ENCODE data around the gene RPN2. TPM values are rescaled to one million over a fixed set of nuclear protein-coding genes. Genes with fewer than 3 reads are reported as not detected.

Gene RPN2
- polyA plus RNA-seq, 3 donors = 322 to 332 (median 332) TPM

DNA sequence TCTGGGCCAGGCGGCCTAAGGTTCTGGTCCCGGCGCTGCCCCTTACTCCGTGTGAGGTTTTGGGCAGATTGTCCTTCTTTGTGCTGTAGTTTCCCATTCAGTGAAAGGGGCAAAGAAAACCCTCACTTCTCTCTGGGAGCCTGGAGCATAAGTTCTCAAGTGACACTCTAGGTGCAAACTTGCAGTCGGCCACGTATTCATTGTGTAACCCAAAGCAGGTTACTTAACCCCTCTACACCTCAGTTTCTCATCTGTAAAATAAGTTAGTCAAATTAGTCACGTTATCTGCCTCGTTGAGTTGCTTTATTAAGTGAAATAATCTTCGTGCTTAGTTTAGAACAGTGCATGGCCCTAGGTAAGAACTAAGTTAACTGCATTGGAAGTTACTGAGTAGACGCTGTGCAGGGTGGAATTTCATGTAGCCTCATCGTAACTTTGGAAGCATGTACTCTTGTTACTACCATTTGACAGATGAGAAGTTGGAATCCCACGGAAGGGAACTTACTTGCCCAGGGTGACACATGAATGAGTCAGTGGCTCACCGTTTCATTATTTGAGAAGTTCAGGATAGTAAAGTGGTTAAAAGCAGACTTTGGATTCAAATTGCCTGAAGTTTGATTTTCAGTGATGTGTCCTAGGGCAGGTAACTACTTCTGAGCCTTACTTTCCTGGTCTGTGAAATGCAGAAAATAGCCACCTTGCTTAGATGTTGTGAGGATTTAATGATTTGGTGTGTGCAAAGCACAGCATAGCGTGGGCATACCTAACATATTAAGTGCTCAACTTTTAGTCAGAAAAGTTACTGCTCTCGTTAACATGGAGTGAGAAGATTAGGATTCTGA, 774 bp downstream of the RPN2 start:
- no peak for DNase-seq (ENCODE audit: low read depth in 3 of 3, low spot score in 2 of 3)

DNA sequence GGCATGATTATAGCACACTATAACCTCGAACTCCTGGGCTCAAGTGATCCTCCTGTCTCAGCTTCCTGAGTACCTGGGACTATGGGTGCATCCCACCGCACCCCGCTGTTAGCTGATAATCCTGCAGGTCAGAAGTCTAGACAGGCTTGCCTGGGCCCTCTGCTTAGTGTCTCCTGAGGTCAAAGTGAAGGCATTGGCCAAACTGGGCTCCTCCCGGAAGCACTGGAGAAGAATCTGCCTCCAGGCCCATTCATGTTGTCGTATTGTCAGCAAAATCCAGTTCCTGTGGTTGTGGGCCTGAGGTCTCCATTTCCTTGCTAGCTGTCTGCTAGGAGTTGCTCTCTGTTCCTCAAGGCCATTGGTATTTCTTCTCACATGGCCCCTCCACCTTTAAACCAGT, 6.6 kb downstream of the RPN2 start:
- no peak for DNase-seq (ENCODE audit: low read depth in 3 of 3, low spot score in 2 of 3)

DNA sequence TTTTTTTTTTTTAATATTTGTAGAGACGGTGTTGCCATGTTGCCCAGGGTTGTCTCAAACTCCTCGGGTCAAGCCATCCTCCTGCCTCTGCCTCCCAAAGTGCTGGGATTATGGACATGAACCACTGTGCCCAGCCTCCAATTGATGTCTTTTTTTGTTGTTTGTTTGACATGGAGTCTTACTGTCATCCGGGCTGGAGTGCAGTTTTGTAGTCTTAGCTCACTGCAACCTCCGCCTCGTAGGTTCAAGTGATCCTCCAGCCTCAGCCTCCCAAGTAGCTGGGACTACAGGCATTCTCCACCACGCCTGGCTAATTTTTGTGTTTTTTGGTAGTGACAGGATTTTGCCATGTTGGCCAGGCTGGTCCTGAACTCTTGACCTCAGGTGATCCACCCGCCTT, 9.7 kb downstream of the RPN2 start:
- no peak for DNase-seq (ENCODE audit: low read depth in 3 of 3, low spot score in 2 of 3)

DNA sequence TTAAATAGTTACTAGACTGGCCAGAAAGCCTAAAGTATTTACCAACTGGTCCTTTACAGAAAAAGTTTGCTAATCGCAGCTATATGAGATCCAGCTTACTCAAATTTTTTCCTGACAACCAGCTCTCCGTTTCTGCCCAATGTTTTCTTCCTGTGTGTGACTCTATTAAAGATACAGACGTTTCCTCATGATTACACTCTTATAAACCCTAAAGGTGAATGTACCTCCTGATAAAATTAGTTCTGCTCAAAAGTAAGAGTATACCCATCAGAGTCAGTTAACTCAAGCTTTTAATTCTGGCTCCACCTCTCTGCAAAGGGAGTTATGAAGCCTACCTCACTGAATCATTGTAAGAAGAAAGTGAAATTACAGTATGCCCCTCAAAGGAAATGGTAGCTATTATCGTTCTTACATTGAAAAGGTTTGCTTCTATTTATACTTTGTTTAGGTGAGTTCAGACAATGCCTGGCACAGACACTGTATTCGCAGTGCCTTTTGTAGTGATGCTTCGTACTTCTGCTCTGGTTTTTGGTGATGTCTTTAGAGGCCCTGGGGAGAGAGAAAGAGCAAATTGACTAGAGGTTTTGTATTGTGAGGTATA, 10.4 kb downstream of the RPN2 start:
- no peak for DNase-seq (ENCODE audit: low read depth in 3 of 3, low spot score in 2 of 3)

DNA sequence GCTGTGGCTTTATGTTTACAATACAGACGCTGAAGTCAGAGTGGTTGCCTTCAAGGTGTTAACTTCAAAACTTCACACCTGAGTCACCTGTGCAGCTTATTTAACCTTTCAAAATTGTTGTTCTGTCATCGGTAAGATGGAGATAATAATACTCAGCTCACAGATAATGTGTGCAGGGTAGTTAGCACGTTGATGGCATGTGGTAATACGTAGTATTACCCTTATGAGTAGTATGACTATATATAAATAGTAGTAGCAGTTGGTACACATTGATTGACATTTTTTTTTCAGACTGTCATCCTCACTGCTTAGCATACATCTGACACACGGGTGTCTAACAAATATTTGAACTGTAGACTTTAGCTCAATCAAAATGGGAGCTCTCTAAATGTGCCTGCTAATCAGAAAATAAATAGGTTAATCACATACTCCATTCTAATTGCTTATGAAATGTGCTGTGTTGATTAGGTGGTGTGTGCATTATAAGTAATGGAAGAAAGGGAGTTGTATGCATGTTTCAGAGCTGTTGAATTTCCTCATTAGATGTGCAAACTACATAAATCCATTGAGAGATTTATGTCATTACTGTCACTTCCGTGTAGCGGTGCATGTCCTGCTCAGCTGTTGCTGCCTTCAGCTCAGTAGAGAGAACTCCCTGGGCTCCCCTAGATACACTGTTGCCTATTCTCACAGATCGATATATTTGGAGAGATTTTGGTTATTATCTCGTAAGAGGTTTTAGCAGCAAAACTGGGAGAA, 11.4 kb downstream of the RPN2 start:
- no peak for DNase-seq (ENCODE audit: low read depth in 3 of 3, low spot score in 2 of 3)

DNA sequence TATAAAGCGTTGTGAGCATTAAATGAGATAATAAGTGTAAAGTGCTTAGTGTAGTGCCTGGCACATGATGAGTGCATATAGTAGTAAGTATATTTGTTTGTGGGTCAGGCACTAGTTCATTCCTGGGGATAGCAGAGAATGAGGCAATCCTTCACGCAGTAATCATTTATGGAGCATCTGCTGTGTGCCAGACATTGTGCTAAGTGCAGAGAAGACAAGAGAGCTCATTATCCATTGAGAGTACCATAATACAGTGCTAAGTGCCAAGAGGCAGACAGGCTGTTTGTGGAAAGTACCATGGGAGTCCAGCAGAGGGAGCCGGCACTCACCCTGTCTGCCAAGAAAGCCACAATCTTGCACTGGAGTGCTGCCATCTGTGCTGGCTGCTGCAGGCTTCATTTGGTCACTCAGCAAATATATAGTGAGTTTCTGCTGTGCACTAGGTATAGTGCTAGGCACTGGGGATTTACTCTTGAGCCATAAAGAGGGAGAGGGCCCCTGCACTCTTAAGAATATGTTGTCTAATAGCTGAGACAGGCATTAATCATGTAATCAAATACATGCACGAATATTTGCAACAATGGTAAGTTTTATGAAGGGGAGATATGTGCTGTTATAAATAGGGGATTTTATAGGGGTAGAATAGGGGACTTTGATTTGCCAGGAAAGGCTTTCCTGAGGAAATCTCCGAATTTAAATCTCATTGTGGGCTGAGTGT, 13.2 kb downstream of the RPN2 start:
- peak in 1 of 3 donors; percentile 63 for DNase-seq (ENCODE audit: low read depth in 3 of 3, low spot score in 2 of 3)

DNA sequence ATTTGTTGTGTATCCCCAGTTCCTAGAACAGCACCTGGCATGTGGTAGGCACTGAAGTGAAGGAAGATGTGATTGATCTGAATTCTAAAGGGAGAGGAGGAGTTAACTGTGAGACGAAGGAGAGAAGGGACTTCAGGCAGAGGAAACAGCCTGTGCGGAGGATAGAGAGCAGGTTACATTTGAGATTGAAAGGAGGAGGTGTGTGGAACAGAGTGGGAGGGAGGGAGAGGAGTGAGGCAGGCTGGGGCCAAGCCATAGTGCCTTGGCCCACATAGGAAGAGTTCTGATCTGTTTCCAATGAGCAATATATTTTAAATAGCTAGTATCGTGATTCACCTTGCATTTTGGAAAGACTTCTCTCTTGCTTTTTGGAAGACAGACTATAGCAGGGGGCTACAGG, 14.1 kb downstream of the RPN2 start:
- DNase-seq (ENCODE audit: low read depth in 3 of 3, low spot score in 2 of 3) = no peak

DNA sequence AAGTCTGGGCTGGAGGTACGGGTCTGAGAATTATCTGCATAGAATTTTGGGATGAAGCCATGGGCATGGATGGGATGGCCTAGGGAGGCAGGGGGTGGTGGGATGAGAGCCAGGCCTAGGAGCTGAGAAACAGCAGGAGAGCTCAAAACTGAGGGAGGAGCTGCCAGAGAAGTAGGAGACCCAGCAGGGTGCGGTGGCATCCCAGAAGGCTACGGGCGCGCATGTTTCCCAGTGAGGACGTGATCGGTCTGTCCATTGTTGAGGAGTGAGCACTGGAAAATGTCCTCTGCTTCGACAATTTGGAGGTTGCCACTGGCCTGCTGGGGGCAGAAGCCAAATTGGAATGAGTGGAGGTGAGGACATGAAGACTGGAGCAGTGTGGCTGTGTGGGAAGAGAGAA, 14.7 kb downstream of the RPN2 start:
- DNase-seq (ENCODE audit: low read depth in 3 of 3, low spot score in 2 of 3) = no peak

DNA sequence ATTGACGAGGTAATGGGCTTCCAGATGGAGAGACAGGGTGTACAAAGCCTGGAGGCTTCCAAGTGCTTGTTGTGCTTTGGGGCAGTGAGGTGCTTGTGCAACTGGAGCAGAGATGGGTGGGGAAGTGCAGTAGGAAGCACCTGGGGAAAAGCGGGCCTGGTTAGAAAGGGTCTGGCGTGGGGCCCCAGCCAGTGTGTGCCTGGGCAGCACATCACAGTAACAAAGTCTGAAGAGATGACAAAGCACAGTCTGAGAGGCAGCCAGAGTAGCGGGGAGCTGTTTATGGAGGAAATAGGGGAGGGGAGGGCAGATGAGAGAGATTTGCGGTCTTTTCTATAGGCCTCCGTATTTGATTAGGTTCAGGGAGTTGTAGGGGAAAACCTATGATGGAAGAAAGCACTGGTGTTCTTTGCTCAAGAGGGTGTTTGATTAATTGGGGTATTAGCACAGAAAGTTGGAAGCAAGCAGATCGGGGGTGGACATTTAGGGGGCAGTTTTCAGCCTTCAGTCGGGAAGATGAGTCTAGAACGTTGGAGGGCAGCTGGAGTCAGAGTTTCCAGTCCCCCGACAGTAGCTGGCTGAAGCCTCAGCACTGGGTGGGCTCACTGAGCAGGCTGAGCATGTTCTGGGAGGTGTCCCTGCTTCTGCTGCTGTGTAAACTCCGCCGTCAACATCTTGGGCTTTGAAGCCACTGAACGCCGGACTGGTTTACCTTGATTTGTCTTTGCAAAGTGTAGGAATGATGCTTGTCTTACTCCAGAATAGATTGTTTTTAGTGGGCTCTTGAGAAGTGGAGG, 15.7 kb downstream of the RPN2 start:
- DNase-seq (ENCODE audit: low read depth in 3 of 3, low spot score in 2 of 3) = no peak

DNA sequence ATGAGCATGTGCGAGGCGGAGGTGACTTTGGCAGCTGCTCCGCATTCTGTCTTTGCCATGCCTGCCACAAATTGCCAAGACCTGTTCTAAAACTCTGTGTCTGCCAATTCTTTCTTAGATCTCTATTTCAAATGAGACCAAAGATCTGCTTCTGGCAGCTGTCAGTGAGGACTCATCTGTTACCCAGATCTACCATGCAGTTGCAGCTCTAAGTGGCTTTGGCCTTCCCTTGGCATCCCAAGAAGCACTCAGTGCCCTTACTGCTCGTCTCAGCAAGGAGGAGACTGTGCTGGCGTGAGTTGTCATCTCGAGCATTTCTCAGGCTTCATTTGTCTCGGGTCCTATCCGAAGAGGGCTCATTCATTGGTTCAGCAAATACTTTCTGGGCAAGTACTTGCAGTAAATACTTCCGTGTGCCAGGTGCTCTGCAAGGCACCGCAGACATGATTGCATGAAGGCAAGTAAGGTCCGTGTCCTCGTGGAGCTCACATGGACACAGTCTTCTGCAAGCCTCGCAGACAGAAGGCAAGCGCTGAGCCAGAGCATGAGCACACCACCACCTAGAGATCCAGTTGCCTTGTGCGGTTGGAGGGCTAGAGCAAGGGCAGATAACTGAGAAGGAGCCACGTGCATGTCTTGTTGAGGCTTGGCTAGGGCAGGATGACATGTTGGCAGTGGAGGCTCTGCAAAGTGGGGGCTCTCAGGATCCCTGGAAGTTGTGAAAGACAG, 20.0 kb downstream of the RPN2 start:
- DNase-seq (ENCODE audit: low read depth in 3 of 3, low spot score in 2 of 3) = no peak

DNA sequence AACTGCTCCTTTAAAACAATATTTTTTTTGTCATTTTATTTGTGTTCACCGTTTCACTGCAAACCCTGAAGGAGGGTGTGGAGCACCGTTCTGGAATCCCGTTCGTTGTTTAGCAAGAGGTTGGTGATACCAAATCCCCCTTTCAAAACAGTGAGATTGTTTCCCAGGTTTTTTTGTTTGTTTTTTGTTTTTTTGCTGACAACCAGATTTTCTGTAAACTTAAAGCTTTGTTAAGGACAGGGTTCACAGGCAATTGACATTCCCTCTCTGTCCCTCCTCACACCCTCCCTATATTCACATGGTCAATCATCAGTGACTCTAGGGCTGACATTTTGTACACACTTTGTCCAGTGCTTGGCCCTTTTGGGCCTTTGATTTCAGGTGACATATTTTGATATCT, 21.2 kb downstream of the RPN2 start:
- no peak for DNase-seq (ENCODE audit: low read depth in 3 of 3, low spot score in 2 of 3)

DNA sequence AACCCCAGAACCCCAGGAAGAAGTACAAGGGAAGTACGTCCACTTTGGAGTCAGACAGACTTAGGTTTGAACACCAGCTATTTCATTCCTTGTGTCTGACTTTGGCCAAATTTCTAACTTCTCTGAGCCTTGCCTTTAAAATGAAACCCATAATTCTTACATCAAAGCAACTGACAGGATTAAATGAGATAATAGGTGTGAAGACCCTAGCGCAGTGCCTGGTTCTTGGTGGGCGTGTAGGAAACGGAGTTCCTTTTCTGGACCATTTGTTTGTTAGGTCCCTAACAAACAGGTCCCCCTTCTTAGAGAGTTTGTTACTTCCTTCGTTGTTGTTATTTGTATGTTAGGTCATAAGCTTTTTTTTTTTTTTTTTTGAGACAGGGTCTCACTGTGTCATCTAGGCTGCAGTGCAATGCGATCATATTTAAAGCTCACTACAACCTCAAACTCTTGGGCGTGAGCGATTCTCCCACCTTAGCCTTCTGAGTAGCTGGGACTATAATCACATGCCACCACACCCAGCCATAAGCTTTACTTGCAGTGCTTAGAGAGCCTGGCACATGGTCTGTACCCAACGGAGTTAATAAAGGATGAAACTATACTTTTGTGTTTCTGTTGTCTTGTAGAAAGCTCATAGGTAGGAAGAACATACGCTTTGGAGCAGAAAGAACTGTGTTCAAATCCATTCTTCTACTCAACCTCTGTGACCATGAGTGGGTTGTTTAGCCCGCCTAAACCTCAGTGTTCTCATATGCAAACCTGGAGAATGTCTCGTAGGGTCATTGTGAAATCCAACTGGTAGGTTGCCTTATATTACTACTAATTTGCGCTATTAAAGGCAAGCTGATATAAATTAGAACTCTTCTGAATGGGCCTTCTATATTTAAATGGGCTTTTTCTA, 22.0 kb downstream of the RPN2 start:
- DNase-seq (ENCODE audit: low read depth in 3 of 3, low spot score in 2 of 3) = no peak

DNA sequence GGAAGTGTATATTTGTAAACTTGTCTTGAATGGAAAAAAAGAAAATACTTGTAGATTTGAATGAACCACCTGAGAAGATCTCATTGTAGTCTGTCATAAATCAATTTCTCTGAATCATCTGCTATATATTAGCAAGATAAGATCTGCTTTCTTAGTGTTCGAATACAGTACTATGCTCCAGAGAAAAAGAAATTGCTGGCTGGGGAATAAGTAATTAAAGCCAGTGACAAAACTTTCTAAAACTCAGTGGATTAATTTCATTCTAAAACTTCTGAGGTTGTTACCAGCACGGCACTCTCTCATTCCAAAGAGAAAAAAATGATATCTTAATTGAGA, 22.7 kb downstream of the RPN2 start:
- no peak for DNase-seq (ENCODE audit: low read depth in 3 of 3, low spot score in 2 of 3)

DNA sequence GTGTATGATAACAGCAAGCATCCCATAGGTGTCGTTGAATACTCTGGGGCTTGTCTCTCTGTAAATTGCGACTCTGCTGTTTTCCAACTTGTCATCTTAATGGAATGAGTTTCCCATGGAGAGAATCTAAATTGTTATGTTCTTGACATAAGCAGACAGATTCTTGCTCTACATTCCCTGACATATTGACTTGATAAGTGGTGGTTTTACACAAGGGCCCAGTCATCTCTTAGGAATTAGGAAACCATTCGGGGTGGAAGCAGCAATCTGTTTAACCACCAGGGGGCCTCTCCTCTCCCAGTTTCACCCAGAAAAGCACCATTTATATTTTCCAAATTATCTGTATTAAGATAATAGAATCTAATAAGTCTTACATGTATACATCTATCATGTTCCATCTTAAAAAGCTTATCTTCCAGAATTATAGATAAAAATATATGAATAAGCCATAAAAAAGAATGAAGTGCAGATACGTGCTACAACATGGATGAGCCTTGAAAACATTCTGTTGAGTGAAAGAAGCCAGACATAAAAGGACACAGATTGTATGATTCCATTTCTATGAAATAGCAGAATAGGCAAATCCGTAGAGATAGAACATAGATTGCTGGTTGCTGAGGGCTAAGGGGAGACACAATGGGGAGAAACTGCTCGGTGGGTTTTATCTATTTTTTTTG, 23.3 kb downstream of the RPN2 start:
- DNase-seq (ENCODE audit: low read depth in 3 of 3, low spot score in 2 of 3) = no peak

DNA sequence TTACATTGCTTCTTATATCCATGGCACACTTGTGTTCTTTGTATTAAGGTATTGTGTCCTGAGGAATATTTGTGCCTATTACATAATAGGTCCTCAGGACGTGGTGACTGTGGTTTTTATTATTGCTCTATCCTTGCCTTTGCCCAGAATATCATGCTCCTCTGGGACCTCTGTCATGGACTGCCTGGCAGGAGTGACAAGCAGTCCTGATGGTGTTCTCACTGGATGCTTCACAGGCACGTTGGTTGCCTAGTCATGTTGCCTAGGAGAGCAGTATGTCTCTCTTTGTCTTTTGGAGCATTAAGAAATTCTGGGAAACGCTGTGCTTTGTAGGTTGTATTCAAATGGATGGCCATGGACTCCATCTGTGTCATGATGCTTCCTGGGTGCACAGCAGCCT, 24.9 kb downstream of the RPN2 start:
- no peak for DNase-seq (ENCODE audit: low read depth in 3 of 3, low spot score in 2 of 3)

DNA sequence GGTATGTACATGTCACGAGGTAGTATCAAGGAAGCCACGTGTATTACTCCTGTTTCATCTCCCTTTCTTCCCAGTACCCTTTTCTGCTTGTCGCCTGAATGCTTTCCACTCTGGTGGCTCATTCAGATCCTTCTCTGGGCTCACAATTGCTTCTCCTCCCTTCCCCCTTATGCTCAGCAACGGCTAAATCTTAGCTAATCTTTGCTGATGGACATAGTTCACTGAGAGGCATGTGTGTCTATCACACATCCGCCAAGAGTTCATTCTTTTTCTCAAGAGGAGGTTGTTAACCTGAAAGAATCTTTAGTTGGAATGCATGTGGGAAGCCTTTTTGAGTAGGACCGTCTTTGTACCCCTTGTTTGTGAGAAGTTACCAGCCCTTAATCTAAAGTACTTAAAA, 26.0 kb downstream of the RPN2 start:
- DNase-seq (ENCODE audit: low read depth in 3 of 3, low spot score in 2 of 3) = no peak

DNA sequence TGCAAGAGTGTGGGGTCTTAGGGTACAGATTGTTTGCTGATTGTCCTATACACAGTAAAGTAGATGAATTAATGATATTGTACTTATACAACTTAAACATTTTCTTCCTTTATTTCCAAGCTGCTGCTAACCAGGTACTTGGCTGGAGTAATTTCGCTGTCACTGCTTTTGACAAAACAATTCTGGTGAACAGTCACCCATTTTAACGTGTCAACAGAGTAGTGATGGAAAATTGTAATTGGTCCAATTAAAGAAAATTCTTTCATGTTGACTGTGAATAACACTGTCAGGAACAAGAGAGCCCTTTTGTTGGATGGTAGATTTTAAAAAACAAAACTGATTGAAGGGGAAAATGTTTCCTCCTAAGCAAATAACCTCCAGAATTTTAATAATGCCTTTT, 26.7 kb downstream of the RPN2 start:
- no peak for DNase-seq (ENCODE audit: low read depth in 3 of 3, low spot score in 2 of 3)

DNA sequence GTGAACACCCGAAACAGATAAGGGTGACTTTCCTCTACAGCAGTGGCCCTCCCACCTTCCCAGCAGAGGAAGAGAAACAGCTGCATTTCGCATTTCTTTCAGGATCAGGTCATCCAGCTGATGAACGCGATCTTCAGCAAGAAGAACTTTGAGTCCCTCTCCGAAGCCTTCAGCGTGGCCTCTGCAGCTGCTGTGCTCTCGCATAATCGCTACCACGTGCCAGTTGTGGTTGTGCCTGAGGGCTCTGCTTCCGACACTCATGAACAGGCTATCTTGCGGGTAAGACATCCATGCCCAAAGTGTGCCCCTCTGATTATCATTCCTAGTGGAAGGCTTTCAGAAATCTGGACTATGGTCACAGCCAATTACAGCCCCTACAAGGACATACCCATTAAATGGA, 28.0 kb downstream of the RPN2 start:
- no peak for DNase-seq (ENCODE audit: low read depth in 3 of 3, low spot score in 2 of 3)
